Neural progenitor cell (in vitro differentiated cells): Measurements from ENCODE around the gene ERAP2. TPM values are rescaled to one million over a fixed set of nuclear protein-coding genes. Genes with fewer than 3 reads are reported as not detected.

Source experiments
- DNase-seq: peaks from one replicate; pipeline ENCODE4 v3.0.0-alpha.2; 2016; ENCODE audit warnings: low spot score
- H2AFZ ChIP-seq: fragments of 200-600 bp; sonication (generic); replicated peaks from 2 replicates; pipeline ENCODE4 v1.6.1; 2016; ENCODE audit warnings: antibody characterized with exemption
- H3F3A ChIP-seq: fragments of 200-600 bp; sonication (generic); 2 replicates; pipeline ENCODE4 v1.6.1; 2016; ENCODE audit warnings: antibody characterized with exemption, low read depth
- H3K27ac ChIP-seq: fragments of 200-600 bp; sonication (generic); 2 replicates; pipeline ENCODE4 v1.5.1; 2016; ENCODE audit warnings: mild to moderate bottlenecking
- H3K27me3 ChIP-seq: fragments of 200-600 bp; sonication (generic); 2 replicates; pipeline ENCODE4 v1.6.1; 2016; ENCODE audit warnings: mild to moderate bottlenecking, moderate library complexity
- H3K36me3 ChIP-seq: fragments of 200-600 bp; sonication (generic); 2 replicates; pipeline ENCODE4 v1.5.1; 2016
- H3K4me1 ChIP-seq: fragments of 200-600 bp; sonication (generic); 2 replicates; pipeline ENCODE4 v1.6.1; 2016; ENCODE audit warnings: mixed run types
- H3K4me2 ChIP-seq: fragments of 200-600 bp; sonication (generic); 2 replicates; pipeline ENCODE4 v1.6.1; 2016
- H3K4me3 ChIP-seq: fragments of 200-600 bp; sonication (generic); 2 replicates; pipeline ENCODE4 v1.5.1; 2016
- H3K79me2 ChIP-seq: fragments of 200-600 bp; sonication (generic); 2 replicates; pipeline ENCODE4 v1.6.1; 2016; ENCODE audit warnings: low read depth
- H3K9ac ChIP-seq: fragments of 200-600 bp; sonication (generic); 2 replicates; pipeline ENCODE4 v1.6.1; 2016
- H3K9me3 ChIP-seq: fragments of 200-600 bp; sonication (generic); 2 replicates; pipeline ENCODE4 v1.5.1; 2016; ENCODE audit warnings: low read depth
- H4K20me1 ChIP-seq: fragments of 200-600 bp; sonication (generic); 2 replicates; pipeline ENCODE4 v1.6.1; 2016; ENCODE audit warnings: low read depth
- H3K27ac Mint-ChIP-seq: 3 replicates; pipeline ENCODE4 v1.8.0; 2021; ENCODE audit warnings: mixed read lengths
- H3K27me3 Mint-ChIP-seq: 2 replicates; pipeline ENCODE4 v1.8.0; 2022; ENCODE audit warnings: low read depth, mild to moderate bottlenecking, inconsistent platforms, moderate library complexity, mixed read lengths; ENCODE audit not compliant: insufficient read depth
- H3K36me3 Mint-ChIP-seq: 3 replicates; pipeline ENCODE4 v1.8.0; 2021; ENCODE audit warnings: mixed read lengths
- H3K4me1 Mint-ChIP-seq: 3 replicates; pipeline ENCODE4 v1.8.0; 2021; ENCODE audit warnings: mixed read lengths
- H3K4me3 Mint-ChIP-seq: 3 replicates; pipeline ENCODE4 v1.8.0; 2021; ENCODE audit warnings: mild to moderate bottlenecking, moderate library complexity, mixed read lengths
- H3K9me3 Mint-ChIP-seq: 3 replicates; pipeline ENCODE4 v1.8.0; 2020; ENCODE audit warnings: mixed read lengths
- EZH2 ChIP-seq: fragments of 200-600 bp; sonication (generic); IDR thresholded peaks from 2 replicates; pipeline ENCODE4 v1.6.1; 2017; ENCODE audit warnings: antibody characterized with exemption, mild to moderate bottlenecking, moderate library complexity
- EZH2phosphoT487 ChIP-seq: fragments of 200-600 bp; sonication (generic); IDR thresholded peaks from 2 replicates; pipeline ENCODE4 v1.6.1; 2017; ENCODE audit warnings: antibody characterized with exemption
- total RNA-seq: library from RNA; depleted of rRNA; stranded (reverse); fragments of >200 nt; gene quantifications from 2 replicates; pipeline ENCODE4 v1.2.3, GENCODE V29; 2015; ENCODE audit warnings: low replicate concordance
- TF ChIP-seq, protein P1 (sequence below): fragments of 200-600 bp; sonication (generic); IDR thresholded peaks from 2 replicates; pipeline ENCODE4 v1.5.1; 2017; ENCODE audit warnings: antibody characterized with exemption, mild to moderate bottlenecking

ERAP2 gene
- total RNA-seq, 1 donor from 2014 or later = not detected

DNA sequence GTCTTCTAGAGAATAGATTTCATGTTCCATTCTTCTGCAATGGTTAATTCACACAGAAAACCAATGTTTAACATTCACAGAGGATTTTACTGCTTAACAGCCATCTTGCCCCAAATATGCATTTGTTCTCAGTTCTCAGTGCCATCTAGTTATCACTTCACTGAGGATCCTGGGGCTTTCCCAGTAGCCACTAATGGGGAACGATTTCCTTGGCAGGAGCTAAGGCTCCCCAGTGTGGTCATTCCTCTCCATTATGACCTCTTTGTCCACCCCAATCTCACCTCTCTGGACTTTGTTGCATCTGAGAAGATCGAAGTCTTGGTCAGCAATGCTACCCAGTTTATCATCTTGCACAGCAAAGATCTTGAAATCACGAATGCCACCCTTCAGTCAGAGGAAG is 3.4 kb downstream of the ERAP2 start:
- Histone ChIP-seq H3K27me3 (no peaks in the 10 kb centered on the region), H3K4me2 (no peak overlapping the region), H3K79me2 (no peaks in the 10 kb centered on the region), H3F3A (no peaks in the 10 kb centered on the region), H3K9ac (no peak overlapping the region), H3K9me3 (no peaks in the 10 kb centered on the region), H3K4me3 (no peak overlapping the region), H4K20me1 (no peaks in the 10 kb centered on the region), H3K36me3 (no peaks in the 10 kb centered on the region), H3K4me1 (no peaks in the 10 kb centered on the region), H3K27ac (no peak overlapping the region), H2AFZ (no peak overlapping the region)
- H3K9me3 Mint-ChIP-seq = no peaks in the 10 kb centered on the region
- no peak overlapping the region for H3K27ac Mint-ChIP-seq
- H3K4me1 Mint-ChIP-seq = peaks cover 10% of the 10 kb centered on the region
- H3K27me3 Mint-ChIP-seq = no peaks in the 10 kb centered on the region
- DNase-seq = no peak
- no peak for TF ChIP-seq EZH2phosphoT487
- TF ChIP-seq EZH2 = no peak
- TF ChIP-seq, protein P1, sequence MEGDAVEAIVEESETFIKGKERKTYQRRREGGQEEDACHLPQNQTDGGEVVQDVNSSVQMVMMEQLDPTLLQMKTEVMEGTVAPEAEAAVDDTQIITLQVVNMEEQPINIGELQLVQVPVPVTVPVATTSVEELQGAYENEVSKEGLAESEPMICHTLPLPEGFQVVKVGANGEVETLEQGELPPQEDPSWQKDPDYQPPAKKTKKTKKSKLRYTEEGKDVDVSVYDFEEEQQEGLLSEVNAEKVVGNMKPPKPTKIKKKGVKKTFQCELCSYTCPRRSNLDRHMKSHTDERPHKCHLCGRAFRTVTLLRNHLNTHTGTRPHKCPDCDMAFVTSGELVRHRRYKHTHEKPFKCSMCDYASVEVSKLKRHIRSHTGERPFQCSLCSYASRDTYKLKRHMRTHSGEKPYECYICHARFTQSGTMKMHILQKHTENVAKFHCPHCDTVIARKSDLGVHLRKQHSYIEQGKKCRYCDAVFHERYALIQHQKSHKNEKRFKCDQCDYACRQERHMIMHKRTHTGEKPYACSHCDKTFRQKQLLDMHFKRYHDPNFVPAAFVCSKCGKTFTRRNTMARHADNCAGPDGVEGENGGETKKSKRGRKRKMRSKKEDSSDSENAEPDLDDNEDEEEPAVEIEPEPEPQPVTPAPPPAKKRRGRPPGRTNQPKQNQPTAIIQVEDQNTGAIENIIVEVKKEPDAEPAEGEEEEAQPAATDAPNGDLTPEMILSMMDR = no peak
- H3K36me3 Mint-ChIP-seq = no peaks in the 10 kb centered on the region
- no peak overlapping the region for H3K4me3 Mint-ChIP-seq

DNA sequence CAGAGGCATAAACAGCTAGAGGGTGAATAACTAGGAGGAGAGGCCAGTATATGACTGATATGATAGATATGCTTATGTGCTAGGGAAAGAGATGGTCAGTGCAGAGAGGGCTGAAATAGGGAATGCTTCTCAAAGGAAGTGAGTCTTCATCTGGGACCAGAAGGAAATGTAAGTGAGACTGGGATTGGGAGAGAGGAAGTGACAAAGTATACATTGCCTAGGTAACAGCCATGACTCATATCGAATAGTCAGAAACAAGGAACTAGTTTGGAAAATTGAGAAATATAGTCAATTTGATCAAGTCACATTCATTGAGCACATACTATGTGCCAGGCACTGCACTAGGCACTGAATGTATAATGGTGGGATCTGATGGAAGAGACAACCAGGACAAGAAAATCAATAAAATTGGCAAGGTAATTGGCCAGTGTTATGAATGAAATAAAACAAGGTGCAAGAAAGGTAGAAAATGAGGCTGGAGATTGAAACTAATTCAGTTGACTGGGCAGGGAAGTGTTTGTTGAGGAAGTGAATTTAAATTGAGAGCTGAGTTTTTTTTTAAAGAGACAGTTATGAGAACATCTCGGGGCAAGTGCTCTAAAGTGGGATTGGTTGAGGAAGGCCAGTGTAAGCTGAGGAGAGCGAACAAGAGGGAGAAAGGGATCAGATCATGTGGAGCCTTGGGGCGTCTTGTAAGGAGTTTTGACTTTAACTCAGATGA is 4.3 kb downstream of the ERAP2 start:
- Histone ChIP-seq H3F3A (no peaks in the 10 kb centered on the region), H3K27me3 (no peaks in the 10 kb centered on the region), H3K9me3 (no peaks in the 10 kb centered on the region), H2AFZ (no peak overlapping the region), H3K9ac (no peak overlapping the region), H3K4me2 (no peak overlapping the region), H3K4me1 (no peaks in the 10 kb centered on the region), H4K20me1 (no peaks in the 10 kb centered on the region), H3K4me3 (no peak overlapping the region), H3K36me3 (no peaks in the 10 kb centered on the region), H3K79me2 (no peaks in the 10 kb centered on the region), H3K27ac (no peak overlapping the region)
- no peak overlapping the region for H3K27ac Mint-ChIP-seq
- no peak overlapping the region for H3K4me3 Mint-ChIP-seq
- no peaks in the 10 kb centered on the region for H3K36me3 Mint-ChIP-seq
- H3K4me1 Mint-ChIP-seq = peaks cover 11% of the 10 kb centered on the region
- H3K9me3 Mint-ChIP-seq = no peaks in the 10 kb centered on the region
- no peak for TF ChIP-seq EZH2
- TF ChIP-seq, protein P1 = no peak
- DNase-seq = no peak
- H3K27me3 Mint-ChIP-seq = no peaks in the 10 kb centered on the region

DNA sequence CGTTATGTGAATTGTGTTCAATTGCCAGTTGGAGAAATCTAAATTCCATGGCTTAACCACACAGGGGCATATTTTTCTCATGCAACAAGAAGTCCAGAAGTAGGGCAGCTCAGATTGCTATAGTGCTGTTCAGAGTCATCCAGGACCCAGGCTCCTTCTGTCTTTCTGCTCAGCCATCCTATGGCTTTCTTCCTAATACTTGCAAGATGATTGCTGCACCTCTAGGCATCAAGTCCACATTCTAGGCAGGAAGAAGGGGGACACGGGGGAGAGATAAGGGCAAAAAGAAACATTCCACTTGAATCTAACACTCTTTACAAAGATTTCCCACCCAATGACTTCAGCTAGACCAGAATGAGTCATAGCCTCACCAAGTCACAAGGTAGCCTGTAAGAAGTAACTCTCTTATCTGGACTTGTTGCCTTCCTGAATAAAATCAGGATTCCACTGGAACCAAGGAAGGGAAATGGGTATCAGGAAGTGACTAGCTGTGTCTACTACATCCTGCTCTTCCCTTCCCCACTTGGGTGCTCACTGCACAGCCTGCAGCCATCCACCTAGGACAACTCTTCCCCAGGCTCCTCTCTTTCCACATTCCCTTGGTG is 5.3 kb downstream of the ERAP2 start:
- Histone ChIP-seq H3K27me3 (no peaks in the 10 kb centered on the region), H3K36me3 (no peaks in the 10 kb centered on the region), H3K27ac (no peak overlapping the region), H3K4me2 (no peak overlapping the region), H3K79me2 (no peaks in the 10 kb centered on the region), H3F3A (no peaks in the 10 kb centered on the region), H3K4me1 (no peaks in the 10 kb centered on the region), H2AFZ (no peak overlapping the region), H4K20me1 (no peaks in the 10 kb centered on the region), H3K4me3 (no peak overlapping the region), H3K9ac (no peak overlapping the region), H3K9me3 (no peaks in the 10 kb centered on the region)
- Mint-ChIP-seq H3K36me3 (no peaks in the 10 kb centered on the region), H3K4me1 (peaks cover 8% of the 10 kb centered on the region), H3K9me3 (no peaks in the 10 kb centered on the region), H3K4me3 (no peak overlapping the region), H3K27me3 (no peaks in the 10 kb centered on the region), H3K27ac (no peak overlapping the region)
- DNase-seq = no peak
- TF ChIP-seq, protein P1 = no peak
- no peak for TF ChIP-seq EZH2phosphoT487
- no peak for TF ChIP-seq EZH2
